ENCODE data around the gene KNDC1. TPM values are rescaled to one million over a fixed set of nuclear protein-coding genes. Genes with fewer than 3 reads are reported as not detected.

Gene KNDC1
- total RNA-seq, 4 donors from 2014 or later = 0.27 to 1.7 TPM; not detected in 2

- Histone ChIP-seq H3K4me1 (no peaks in the 10 kb centered on the region), H3K27me3 (no peaks in the 10 kb centered on the region), H3K36me3 (no peaks in the 10 kb centered on the region), H3K4me3 (no peak overlapping the region), H3K9me3 (no peaks in the 10 kb centered on the region), H3K27ac (no peak overlapping the region)
- no peak for DNase-seq
- TF ChIP-seq POLR2A (IDR thresholded peaks at IDR 0.05) (no peak), CTCF (IDR thresholded peaks at IDR 0.05) (no peak)
Observed at GRCh38 chr10:133251388-133252222, 91.6 kb downstream of the KNDC1 start.

DNA sequence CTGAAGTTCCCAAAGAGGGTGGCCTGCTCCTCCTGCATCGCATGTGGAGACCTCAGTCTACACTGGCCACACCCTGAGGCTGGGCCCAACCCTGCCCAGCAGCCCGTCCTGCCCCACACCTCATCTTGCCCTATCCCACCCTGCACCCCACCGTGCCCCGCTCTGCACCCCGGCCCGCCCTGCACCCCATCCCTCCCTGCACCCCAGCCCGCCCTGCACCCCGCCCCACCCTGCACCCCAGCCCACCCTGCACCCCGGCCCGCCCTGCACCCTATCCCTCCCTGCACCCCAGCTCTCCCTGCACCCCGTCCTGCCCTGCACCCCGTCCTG lies 92.2 kb downstream of the KNDC1 start:
- no peak for TF ChIP-seq CTCF (IDR thresholded peaks at IDR 0.05)
- no peak for TF ChIP-seq POLR2A (IDR thresholded peaks at IDR 0.05)
- Histone ChIP-seq H3K4me3 (no peak overlapping the region), H3K27me3 (no peaks in the 10 kb centered on the region), H3K27ac (no peak overlapping the region), H3K36me3 (no peaks in the 10 kb centered on the region), H3K9me3 (no peaks in the 10 kb centered on the region), H3K4me1 (peaks cover 2 to 3% (median 2%) of the 10 kb centered on the region in 4 donors)
- no peak for DNase-seq

- Histone ChIP-seq H3K4me1 (peaks cover 7 to 16% (median 15%) of the 10 kb centered on the region in 4 donors), H3K9me3 (no peaks in the 10 kb centered on the region), H3K27ac (no peak overlapping the region), H3K4me3 (no peak overlapping the region), H3K27me3 (no peaks in the 10 kb centered on the region), H3K36me3 (no peaks in the 10 kb centered on the region)
- DNase-seq = no peak
- no peak for TF ChIP-seq CTCF (IDR thresholded peaks at IDR 0.05)
- TF ChIP-seq POLR2A (IDR thresholded peaks at IDR 0.05) = no peak
Observed at GRCh38 chr10:133253361-133253955, 93.4 kb downstream of the KNDC1 start.

DNA sequence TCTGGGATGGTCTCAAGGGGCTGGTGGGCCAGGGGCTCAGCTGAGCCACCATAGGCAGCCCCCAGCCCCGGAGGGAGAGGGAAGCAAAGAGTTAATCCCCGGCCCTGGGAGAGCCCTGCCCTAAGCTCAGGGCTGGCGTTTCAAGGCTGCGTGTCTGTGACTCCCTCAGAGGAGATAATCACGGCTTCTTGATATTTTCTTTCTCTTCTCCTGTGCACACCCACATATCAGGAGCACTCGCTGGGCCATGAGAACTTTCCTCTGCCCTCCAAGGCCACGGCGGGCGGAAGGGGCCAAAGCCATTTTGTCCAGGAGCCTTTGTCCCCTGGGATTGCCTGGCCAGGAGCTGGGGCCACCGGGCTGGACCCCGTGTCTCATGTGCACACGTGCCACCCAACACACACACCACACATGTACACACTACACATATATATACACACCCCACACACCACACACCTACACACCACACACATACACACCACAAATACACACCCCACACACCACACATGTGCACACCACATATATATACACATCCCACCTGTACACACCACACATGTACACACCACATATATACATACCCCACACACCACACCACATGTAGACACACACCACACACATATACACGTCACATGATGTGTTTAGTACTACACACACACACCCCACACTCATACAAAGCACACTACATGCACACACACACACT lies 94.6 kb downstream of the KNDC1 start:
- H3K4me3 ChIP-seq = no peak overlapping the region

DNA sequence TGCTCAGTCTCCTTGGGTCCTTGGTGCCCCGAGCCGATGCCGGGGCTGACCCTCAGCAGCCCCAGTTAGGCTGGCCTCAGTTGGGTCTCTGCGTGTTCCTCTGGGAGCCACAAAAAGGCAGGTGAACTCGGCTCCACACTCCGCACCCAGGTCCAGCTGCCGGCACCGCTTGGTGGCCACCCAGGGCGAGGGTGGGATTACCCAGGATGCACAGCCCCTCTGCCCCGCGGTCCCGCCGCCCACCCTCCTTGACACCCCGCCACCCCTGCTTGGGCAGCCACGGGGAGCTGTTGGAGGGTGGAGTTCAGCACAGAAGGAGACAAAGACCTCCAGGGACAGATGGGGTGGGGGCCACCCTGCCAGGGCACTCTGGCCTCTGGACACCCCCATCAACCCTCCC lies 95.3 kb downstream of the KNDC1 start:
- Histone ChIP-seq H3K9me3 (no peaks in the 10 kb centered on the region), H3K36me3 (no peaks in the 10 kb centered on the region), H3K27me3 (no peaks in the 10 kb centered on the region), H3K4me1 (peaks cover 7 to 32% (median 26%) of the 10 kb centered on the region in 4 donors), H3K4me3 (no peak overlapping the region), H3K27ac (no peak overlapping the region)
- TF ChIP-seq CTCF (IDR thresholded peaks at IDR 0.05) (no peak), POLR2A (IDR thresholded peaks at IDR 0.05) (no peak)
- no peak for DNase-seq

More for the DNA sequence above, 94.6 kb downstream of the KNDC1 start:
- Histone ChIP-seq H3K36me3 (no peaks in the 10 kb centered on the region), H3K4me1 (peaks cover 7 to 27% (median 26%) of the 10 kb centered on the region in 4 donors), H3K27ac (no peak overlapping the region), H3K27me3 (no peaks in the 10 kb centered on the region), H3K9me3 (no peaks in the 10 kb centered on the region)
- no peak for DNase-seq
- TF ChIP-seq POLR2A (IDR thresholded peaks at IDR 0.05) (no peak), CTCF (IDR thresholded peaks at IDR 0.05) (no peak)

Data from Peyer's patch (tissue), 4 donors.